ENCODE data around the gene MEGF6. TPM values are rescaled to one million over a fixed set of nuclear protein-coding genes. Genes with fewer than 3 reads are reported as not detected.

Gene MEGF6
- total RNA-seq, 1 experiment from 2014 or later: 21.3 TPM

DNA sequence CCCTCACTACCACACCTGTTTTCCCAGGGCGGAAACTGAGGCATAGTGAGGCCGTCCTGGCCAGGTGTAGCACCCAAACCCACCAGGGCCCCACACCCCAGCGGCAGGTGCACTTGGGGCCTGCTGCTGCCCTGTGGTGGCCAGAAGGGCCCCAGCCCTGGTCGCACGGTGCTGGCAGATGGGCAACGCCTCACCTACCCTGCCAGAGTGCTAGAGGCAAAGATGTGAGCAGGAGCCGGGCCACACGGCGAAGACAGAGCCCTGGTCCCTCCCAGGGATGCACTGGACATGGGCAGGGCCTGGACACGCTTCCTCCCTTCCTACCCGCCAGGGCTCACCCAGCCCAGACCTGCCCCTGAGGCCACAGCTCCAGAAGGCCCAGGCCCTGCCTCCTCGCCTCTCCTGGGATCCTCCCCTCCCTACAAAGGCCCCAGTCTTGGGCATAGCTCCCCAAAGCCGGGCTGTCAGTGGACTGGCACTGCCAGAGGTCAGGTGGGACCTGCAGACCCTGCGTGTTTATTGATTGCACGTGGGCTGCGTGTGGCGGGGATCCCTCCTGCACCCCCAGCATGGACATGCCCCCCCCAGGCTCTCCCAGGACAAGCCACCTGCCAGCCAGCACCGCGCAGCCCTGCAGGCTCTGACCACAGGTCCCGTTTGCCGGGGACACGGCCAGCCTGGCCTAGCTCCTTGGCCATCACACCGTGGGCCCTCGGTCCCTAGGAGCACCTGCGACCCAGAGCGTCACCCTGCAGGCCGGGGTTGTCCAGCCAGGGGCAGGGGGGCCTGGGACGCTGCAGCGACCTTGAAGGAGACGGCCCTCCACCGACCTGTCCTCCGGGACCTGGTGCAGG is 44.1 kb downstream of the MEGF6 start:
- no peaks in the 10 kb centered on the region; the same call in 1 of the 2 replicates for H3K27me3 Mint-ChIP-seq (ENCODE audit: low read depth)
- no peak overlapping the region for H3K56ac ChIP-seq (ENCODE audit: insufficient read length, low read depth, low read length)
- no peak overlapping the region for H2BK20ac ChIP-seq (ENCODE audit: low read depth, low read length, poor library complexity, severe bottlenecking)
- H3K18ac ChIP-seq (ENCODE audit: insufficient read length, low read depth, low read length): no peak overlapping the region
- H4K8ac ChIP-seq (replicated peaks; ENCODE audit: insufficient read length, low read depth, low read length): no peak overlapping the region
- H2AK5ac ChIP-seq (ENCODE audit: insufficient read length, low read length): no peak overlapping the region
- no peak overlapping the region for H3K4me2 ChIP-seq (ENCODE audit: insufficient read depth, insufficient read length, low read length)
- no peak overlapping the region for H4K5ac ChIP-seq (ENCODE audit: insufficient read length, low read depth, low read length)
- H3K27ac ChIP-seq (ENCODE audit: insufficient read length, low read depth, low read length): no peak overlapping the region
- no peak for DNase-seq
- no peaks in the 10 kb centered on the region for H3K23me2 ChIP-seq (ENCODE audit: insufficient read length, low read depth, low read length, poor library complexity, severe bottlenecking)
- no peaks in the 10 kb centered on the region for H3K4me1 Mint-ChIP-seq
- no peaks in the 10 kb centered on the region for H3K9me3 Mint-ChIP-seq
- H3K36me3 Mint-ChIP-seq (ENCODE audit: insufficient read depth in 1 of 3, low read depth in 3 of 3): no peaks in the 10 kb centered on the region
- no peak overlapping the region for H2AFZ ChIP-seq (ENCODE audit: low read length)
- H3K9me3 ChIP-seq (ENCODE audit: control insufficient read depth, low read depth, low read length): no peaks in the 10 kb centered on the region
- no peak overlapping the region for H3K23ac ChIP-seq (ENCODE audit: insufficient read length, low read depth, low read length)
- no peak overlapping the region for H2BK5ac ChIP-seq (ENCODE audit: insufficient read length, low read length)
- no peaks in the 10 kb centered on the region for H4K20me1 ChIP-seq (ENCODE audit: control insufficient read depth, insufficient read depth, insufficient read length)
- TF ChIP-seq, protein P1, sequence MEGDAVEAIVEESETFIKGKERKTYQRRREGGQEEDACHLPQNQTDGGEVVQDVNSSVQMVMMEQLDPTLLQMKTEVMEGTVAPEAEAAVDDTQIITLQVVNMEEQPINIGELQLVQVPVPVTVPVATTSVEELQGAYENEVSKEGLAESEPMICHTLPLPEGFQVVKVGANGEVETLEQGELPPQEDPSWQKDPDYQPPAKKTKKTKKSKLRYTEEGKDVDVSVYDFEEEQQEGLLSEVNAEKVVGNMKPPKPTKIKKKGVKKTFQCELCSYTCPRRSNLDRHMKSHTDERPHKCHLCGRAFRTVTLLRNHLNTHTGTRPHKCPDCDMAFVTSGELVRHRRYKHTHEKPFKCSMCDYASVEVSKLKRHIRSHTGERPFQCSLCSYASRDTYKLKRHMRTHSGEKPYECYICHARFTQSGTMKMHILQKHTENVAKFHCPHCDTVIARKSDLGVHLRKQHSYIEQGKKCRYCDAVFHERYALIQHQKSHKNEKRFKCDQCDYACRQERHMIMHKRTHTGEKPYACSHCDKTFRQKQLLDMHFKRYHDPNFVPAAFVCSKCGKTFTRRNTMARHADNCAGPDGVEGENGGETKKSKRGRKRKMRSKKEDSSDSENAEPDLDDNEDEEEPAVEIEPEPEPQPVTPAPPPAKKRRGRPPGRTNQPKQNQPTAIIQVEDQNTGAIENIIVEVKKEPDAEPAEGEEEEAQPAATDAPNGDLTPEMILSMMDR (conservative IDR thresholded peaks at IDR 0.05): no peak
- no peak overlapping the region for H4K91ac ChIP-seq (ENCODE audit: insufficient read length, low read depth, low read length)
- no peak overlapping the region for H3K9ac ChIP-seq (ENCODE audit: extremely low read depth, insufficient read length, low read length)
- no peak overlapping the region for H3T11ph ChIP-seq (ENCODE audit: low read length)
- H2BK15ac ChIP-seq (ENCODE audit: low read depth, low read length): no peak overlapping the region
- H3K27ac Mint-ChIP-seq: no peak overlapping the region
- H3K14ac ChIP-seq (ENCODE audit: insufficient read depth, low read length): no peak overlapping the region; the same call in 1 of the 2 replicates
- no peak overlapping the region for H3K4ac ChIP-seq (ENCODE audit: low read depth, low read length)
- H2BK120ac ChIP-seq (ENCODE audit: low read depth, low read length, poor library complexity, severe bottlenecking): no peak overlapping the region
- no peaks in the 10 kb centered on the region for H3K4me1 ChIP-seq (ENCODE audit: insufficient read depth, low read length)
- no peaks in the 10 kb centered on the region for H3K79me1 ChIP-seq (ENCODE audit: insufficient read depth, low read depth, low read length, poor library complexity, severe bottlenecking)
- no peak overlapping the region for H3K4me3 Mint-ChIP-seq
- no peaks in the 10 kb centered on the region for H3K79me2 ChIP-seq (ENCODE audit: insufficient read depth, low read length)
- no CpG with 5 or more reads among the region's 32 CpGs for WGBS (ENCODE audit: extremely low coverage, insufficient read length, low lambda C conversion rate)
- H3K27me3 ChIP-seq (ENCODE audit: insufficient read depth, low read length): no peaks in the 10 kb centered on the region
- H2BK12ac ChIP-seq (ENCODE audit: insufficient read length, low read depth, low read length): no peak overlapping the region
